GM12875 (cell line): ENCODE data around the gene EXOC2.

Experiments used
- H3K4me3 ChIP-seq: one replicate; pipeline ENCODE4 v1.5.1; 2011; ENCODE audit warnings: low read depth, low read length, control low read depth
- TF ChIP-seq, protein P1 (sequence below): IDR thresholded peaks from 2 replicates; pipeline ENCODE4 v1.5.1; 2011; ENCODE audit warnings: low read depth, mild to moderate bottlenecking, control low read depth, inconsistent platforms, low read length, moderate library complexity, borderline replicate concordance; ENCODE audit not compliant: insufficient read depth

The EXOC2 gene

DNA sequence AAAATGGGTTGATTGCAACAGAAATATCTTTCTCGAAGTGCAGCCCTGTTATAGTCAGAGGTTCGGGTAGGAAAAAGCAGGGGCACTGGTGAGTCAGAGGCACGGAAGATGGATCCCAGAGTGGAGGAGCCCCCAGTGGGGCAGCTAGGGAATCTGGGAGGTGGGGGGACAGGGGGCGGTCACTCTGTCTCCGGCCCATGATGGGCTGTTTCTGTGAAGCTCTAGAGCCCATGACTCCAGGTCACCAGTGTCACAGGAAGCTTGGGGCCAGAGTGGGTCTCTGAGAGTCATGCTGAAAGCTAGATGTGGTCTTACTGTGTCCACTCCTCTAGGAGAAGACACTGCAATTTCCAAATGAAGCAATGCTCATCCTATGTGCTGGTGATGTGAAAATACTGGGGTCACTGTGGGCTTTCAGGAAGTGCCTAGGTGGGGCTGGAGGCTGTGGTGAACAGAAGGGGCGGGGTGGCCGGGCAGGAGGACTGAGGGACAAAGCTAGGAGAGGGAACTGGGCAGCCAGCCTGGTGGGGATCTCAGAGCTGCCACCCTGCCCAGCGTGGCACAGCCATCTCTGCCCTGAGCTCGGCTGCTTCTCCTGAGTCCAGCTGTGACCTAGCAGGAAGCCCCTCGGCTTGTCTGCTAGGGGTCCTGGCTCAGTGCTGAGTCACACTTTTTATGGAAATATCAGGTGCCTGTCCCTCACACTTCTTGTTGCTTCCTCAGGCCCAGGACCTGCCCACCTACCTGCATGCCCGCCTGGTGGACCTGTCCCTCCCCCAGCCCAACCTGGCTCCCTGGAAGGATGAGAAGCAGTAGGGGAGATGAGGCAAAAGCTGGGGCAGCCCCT, 247.1 kb downstream of the EXOC2 start:
- TF ChIP-seq, protein P1, sequence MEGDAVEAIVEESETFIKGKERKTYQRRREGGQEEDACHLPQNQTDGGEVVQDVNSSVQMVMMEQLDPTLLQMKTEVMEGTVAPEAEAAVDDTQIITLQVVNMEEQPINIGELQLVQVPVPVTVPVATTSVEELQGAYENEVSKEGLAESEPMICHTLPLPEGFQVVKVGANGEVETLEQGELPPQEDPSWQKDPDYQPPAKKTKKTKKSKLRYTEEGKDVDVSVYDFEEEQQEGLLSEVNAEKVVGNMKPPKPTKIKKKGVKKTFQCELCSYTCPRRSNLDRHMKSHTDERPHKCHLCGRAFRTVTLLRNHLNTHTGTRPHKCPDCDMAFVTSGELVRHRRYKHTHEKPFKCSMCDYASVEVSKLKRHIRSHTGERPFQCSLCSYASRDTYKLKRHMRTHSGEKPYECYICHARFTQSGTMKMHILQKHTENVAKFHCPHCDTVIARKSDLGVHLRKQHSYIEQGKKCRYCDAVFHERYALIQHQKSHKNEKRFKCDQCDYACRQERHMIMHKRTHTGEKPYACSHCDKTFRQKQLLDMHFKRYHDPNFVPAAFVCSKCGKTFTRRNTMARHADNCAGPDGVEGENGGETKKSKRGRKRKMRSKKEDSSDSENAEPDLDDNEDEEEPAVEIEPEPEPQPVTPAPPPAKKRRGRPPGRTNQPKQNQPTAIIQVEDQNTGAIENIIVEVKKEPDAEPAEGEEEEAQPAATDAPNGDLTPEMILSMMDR, result no peak
- no peak overlapping the region for H3K4me3 ChIP-seq

DNA sequence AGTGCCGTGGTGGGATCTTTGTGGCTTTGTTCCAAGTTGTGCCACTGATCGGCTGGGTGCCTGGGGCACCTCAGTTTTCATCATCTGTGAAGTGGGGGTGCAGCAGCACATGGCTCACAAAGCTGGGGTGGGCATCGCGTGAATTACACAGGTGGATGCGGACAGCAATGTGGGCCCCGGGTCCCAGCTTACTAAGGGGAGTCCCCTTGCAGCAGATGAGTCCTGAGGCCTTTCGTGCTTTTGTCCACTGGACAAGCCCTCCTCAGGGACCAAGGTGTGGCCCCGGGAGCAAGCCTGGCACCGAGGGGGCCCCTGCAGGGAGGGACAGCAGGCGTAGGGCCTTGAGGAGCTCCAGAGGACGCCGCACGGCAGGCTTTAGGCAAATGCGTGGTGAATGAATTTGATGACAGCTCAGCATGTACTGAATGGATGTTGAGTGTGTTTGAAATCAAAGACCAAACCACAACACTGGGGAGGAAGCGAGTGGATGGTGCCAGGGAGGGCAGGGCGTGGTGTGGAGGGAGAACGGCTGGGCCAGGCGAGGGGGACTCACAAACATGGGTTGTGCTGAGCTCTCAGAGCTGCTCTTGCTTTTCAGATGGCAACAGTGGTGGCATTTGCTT, 248.2 kb downstream of the EXOC2 start:
- TF ChIP-seq, protein P1, result no peak
- no peak overlapping the region for H3K4me3 ChIP-seq

DNA sequence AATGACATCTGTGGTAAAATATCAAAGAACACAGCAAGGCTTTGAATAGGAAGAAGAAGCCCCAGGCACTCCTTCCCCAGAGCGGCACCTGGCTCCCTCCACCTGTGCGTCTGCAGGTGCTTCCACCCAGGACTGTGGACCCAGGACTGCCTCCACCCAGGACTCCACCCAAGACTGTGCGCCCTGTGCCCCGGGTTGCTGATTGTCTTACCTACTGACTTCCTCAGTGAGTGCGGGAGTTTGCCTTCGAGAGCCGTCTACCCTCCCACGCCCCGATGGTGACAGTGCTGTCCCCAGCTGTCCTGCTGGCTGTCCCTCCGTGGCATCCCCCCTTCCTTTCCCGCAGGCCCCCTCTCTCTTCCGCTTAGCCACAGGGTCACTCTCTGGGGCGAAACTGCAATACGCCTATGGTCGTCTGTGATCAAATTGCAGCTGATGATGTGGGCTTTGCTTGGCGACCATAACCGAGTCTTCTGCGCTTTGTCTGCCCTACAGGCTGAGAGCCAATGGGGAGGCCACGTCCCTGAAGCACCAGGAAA, 249.2 kb downstream of the EXOC2 start:
- no peak overlapping the region for H3K4me3 ChIP-seq
- TF ChIP-seq, protein P1, result no peak

DNA sequence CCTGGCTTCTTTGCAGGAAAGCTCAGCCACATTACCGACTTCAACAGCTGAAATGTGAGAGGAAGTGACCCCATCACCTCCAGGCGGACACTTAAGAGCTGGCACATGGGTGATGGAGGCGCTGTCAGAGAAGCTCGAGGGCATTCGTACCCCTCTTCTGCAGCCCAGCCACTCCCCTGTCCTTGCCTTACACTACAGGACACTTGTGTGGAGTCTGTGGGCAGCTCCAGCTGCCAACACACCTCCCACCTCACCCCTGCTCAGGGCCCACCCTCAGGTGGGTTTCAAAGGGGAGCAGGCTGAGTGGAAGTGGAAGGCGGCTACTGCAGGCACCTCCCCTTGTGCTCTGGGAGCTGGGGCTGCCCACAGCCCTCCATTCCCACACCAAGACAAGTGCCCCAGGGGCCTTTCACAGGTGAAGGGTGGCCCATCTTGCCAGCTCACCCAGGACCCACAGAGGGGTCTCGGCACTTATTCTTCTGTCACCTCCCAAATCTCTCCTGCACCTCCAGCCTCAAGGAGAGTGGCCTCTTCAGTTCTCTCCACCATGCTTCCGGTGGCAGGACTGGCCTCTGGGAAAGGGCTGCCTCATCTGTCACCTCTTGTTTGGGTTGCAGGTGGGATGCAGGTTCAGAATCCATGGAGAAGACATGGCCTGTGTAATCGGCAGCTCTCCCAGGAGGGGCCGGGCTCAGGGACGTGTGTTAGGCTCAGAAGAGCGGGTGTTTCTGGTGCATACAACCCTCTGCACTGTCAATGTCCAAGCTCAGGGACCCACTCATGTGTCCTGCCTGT, 251.6 kb downstream of the EXOC2 start:
- TF ChIP-seq, protein P1, result no peak
- H3K4me3 ChIP-seq, result no peak overlapping the region

DNA sequence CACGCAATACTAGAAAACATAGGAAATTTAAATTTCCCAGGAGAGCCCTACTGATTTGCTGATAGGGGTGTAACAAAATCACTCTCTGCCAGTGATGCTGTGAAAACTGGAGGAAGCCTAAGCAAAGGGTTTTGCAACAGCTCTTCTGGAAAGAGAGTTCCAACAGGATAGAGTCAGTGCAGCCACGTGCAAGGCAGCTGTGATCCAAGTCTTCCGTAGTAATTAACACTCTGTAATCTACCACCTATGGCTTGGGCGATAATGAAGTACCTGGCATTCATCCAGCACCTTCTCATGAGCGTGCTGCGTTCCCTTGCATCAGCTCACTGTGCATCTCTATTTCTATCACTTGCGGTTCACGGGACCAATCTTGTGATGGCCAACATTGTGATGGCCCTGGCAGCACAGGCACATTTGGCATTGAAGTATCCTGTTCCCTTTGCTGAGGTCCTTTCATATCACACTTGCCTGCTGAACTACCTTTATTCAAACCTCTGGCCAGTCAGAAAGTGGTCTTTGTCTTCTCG, 253.2 kb downstream of the EXOC2 start:
- TF ChIP-seq, protein P1, result no peak
- no peak overlapping the region for H3K4me3 ChIP-seq

DNA sequence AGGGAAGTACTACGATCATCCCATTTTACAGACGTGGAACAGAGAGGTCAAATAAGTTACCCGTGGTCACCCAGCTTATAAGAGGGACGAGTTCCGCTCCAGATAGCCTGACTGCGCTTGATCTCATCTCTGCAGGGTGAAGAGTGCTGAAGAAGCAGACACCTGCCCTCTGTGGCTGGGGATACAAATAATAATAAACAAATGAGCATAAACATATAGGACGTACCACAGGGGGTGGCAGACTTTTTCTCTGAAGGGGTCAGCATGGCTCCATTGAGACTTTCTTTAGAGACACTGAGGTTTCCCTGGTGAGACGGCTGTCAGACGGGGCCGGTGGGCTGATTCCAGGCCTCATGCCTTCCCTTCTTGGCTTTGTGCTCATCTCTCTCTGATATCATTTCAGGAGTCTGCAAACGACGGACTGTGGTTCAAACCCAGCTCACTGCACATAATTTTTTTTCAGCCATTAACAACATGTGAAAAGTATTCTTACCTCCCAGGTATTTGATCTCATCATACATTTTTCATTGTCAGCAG, 254.2 kb downstream of the EXOC2 start:
- TF ChIP-seq, protein P1, result no peak
- H3K4me3 ChIP-seq, result no peak overlapping the region
